Inflammatory macrophage treated with lipopolysaccharide for 4 hours (primary cell): ENCODE data around the gene PLXNB2.
A peak's percentile ranks its signal among the peaks of the same experiment; 100 is the strongest.
"Not testable (repeated sequence)": the region's sequence is repeated elsewhere in the genome, so short reads cannot be mapped to it uniquely, and the experiment has no call there.

ENCODE experiments used
- DNase-seq: peaks from one replicate; pipeline ENCODE4 v3.0.0-alpha.2; 2020

The PLXNB2 gene

GRCh38 chr22:50278461-50278860, 29.0 kb downstream of the PLXNB2 start:
- no peak for DNase-seq

GRCh38 chr22:50277761-50278160, 29.7 kb downstream of the PLXNB2 start:
- no peak for DNase-seq

GRCh38 chr22:50276143-50276542, 31.3 kb downstream of the PLXNB2 start:
- peak; percentile 63 for DNase-seq

- DNase-seq, result no peak
Observed at GRCh38 chr22:50275181-50276055, 32.0 kb downstream of the PLXNB2 start.

- DNase-seq, result no peak
Observed at GRCh38 chr22:50274771-50275170, 32.7 kb downstream of the PLXNB2 start.

GRCh38 chr22:50274311-50274710, 33.1 kb downstream of the PLXNB2 start:
- DNase-seq, result peak; percentile 53

GRCh38 chr22:50273781-50274180, 33.7 kb downstream of the PLXNB2 start:
- DNase-seq, result not testable (repeated sequence)

GRCh38 chr22:50273352-50273751, 34.1 kb downstream of the PLXNB2 start:
- DNase-seq, result not testable (repeated sequence)

- DNase-seq, result no peak
Observed at GRCh38 chr22:50272044-50272802, 35.2 kb downstream of the PLXNB2 start.

- peak; percentile 57 for DNase-seq
Observed at GRCh38 chr22:50271519-50271970, 35.9 kb downstream of the PLXNB2 start.

GRCh38 chr22:50270666-50271394, 36.6 kb downstream of the PLXNB2 start:
- DNase-seq, result peak; percentile 53

GRCh38 chr22:50269970-50270665, 37.3 kb downstream of the PLXNB2 start, which contains the start of gene MAPK11:
Gene MAPK11 (minus strand): TSS chr22:50270380. CDS start chr22:50270292, 88 bp downstream.
- peak; percentile 37 for DNase-seq

GRCh38 chr22:50269573-50269969, 37.9 kb downstream of the PLXNB2 start:
- DNase-seq, result no peak

- no peak for DNase-seq
Observed at GRCh38 chr22:50268655-50269113, 38.8 kb downstream of the PLXNB2 start.

- DNase-seq, result peak; percentile 18
Observed at GRCh38 chr22:50267591-50268390, 39.7 kb downstream of the PLXNB2 start.

GRCh38 chr22:50266994-50267393, 40.5 kb downstream of the PLXNB2 start:
- DNase-seq, result no peak

- no peak for DNase-seq
Observed at GRCh38 chr22:50264946-50265669, 42.3 kb downstream of the PLXNB2 start.

GRCh38 chr22:50264104-50264745, 43.2 kb downstream of the PLXNB2 start:
- DNase-seq, result no peak

- no peak for DNase-seq
Observed at GRCh38 chr22:50262973-50263617, 44.4 kb downstream of the PLXNB2 start.
